Astrocyte of the spinal cord (primary cell): ENCODE data around the gene SLC12A6.

ENCODE experiments used
- DNase-seq: peaks from one replicate; pipeline ENCODE4 v3.0.0; 2011; ENCODE audit warnings: low read depth, low spot score
- H3K4me3 ChIP-seq: 2 replicates; pipeline ENCODE4 v1.5.1; 2011; ENCODE audit warnings: low read depth, mild to moderate bottlenecking, low read length, moderate library complexity
- in situ Hi-C: cut with HindIII; loops from 2 replicates; pipeline ENCODE4 v1.10.0; 2017; ENCODE audit warnings: low sequenced_read_pairs
- TF ChIP-seq, protein P1 (sequence below): IDR thresholded peaks from 2 replicates; pipeline ENCODE4 v1.5.1; 2012; ENCODE audit warnings: low read depth, mild to moderate bottlenecking, low read length, inconsistent platforms

The SLC12A6 gene

GRCh38 chr15:34266751-34267150, 70.8 kb downstream of the SLC12A6 start:
- in situ Hi-C loops: no loop called here
- DNase-seq: no peak
- H3K4me3 ChIP-seq: no peak overlapping the region
- TF ChIP-seq, protein P1, sequence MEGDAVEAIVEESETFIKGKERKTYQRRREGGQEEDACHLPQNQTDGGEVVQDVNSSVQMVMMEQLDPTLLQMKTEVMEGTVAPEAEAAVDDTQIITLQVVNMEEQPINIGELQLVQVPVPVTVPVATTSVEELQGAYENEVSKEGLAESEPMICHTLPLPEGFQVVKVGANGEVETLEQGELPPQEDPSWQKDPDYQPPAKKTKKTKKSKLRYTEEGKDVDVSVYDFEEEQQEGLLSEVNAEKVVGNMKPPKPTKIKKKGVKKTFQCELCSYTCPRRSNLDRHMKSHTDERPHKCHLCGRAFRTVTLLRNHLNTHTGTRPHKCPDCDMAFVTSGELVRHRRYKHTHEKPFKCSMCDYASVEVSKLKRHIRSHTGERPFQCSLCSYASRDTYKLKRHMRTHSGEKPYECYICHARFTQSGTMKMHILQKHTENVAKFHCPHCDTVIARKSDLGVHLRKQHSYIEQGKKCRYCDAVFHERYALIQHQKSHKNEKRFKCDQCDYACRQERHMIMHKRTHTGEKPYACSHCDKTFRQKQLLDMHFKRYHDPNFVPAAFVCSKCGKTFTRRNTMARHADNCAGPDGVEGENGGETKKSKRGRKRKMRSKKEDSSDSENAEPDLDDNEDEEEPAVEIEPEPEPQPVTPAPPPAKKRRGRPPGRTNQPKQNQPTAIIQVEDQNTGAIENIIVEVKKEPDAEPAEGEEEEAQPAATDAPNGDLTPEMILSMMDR: no peak

DNA sequence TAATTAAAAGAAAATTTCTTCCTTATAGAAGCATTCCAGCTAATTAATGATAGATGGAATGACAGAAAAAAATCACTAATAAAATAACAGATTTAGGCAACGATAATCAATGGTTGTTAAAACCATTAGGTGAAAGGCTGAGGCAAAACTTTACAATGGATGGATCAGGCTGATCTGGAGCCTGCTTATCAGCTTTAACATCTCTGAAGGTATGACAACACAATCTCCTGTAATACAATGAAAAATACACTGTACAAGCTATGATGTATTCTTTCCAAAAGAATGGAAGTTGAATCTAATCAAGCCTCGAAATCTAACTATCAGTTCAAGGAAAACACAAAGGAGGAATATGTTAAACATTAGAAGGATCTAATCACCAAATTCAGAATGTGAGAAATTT, 73.5 kb downstream of the SLC12A6 start:
- TF ChIP-seq, protein P1: no peak
- in situ Hi-C loops: no loop called here
- no peak for DNase-seq
- no peak overlapping the region for H3K4me3 ChIP-seq

DNA sequence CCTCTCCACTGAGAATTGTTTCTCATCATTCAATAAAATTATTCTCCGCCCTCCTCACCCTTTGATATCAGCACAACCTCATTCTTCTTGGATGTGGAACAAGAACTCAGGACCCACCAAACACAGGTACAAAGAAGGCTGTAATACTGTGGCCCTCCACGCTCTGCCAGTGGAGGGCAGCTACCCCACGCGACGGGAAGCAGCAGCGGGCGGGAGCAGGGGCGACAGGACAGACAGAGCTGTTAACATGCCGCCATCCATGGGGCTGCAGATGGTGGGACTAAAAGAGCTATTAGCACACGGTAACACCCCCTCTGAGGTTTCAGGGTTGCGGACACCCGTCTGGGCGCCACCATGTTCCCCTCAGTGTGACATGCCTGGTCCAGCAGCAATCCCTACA, 75.2 kb downstream of the SLC12A6 start:
- TF ChIP-seq, protein P1: no peak
- in situ Hi-C loops: no loop called here
- H3K4me3 ChIP-seq: no peak overlapping the region
- DNase-seq: no peak

- H3K4me3 ChIP-seq: no peak overlapping the region
- DNase-seq: no peak
- TF ChIP-seq, protein P1: no peak
- in situ Hi-C loops: no loop called here
These were observed 78.0 kb downstream of the SLC12A6 start for GRCh38 chr15:34259566-34259965.

DNA sequence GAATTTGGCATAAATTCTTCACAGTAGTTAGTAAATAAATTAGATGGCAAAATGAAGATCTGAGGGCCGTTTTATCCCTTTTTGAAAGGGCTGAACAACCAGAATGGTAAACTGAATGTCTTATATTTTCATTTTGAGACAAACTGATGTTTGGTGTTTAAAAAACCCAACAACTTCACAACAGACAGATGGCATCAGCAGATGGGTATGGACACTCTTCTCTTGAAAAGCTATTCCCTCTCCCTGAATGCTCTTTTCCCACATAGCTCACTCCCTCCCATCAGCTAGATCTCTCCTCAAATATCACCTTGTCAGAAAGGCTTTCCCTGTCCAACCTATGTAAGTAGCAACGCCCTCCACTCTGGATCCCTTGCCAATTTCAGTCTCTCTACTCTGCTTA, 79.4 kb downstream of the SLC12A6 start:
- TF ChIP-seq, protein P1: no peak
- H3K4me3 ChIP-seq: no peak overlapping the region
- in situ Hi-C loops: no loop called here
- DNase-seq: no peak

DNA sequence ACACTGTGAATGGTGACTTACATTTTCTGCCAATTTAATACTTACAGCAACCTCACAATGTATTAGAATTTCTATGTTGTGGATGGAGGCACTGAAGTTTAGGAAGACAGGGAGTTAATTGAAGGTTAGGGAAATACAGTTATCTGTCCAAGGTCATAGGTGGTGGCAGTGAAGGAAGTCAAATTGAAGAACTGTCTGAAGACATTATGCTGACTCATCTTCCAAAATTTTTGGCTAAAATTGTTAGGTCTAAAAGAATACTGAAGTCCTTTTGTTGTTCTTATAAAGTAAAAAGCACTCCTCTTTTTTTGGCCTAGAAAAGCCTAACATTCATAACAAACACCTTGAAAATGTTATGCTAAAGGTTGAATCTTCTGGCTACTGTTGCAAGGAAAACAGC, 85.0 kb downstream of the SLC12A6 start:
- no peak overlapping the region for H3K4me3 ChIP-seq
- in situ Hi-C loops: no loop called here
- TF ChIP-seq, protein P1: no peak
- DNase-seq: no peak

- no peak for DNase-seq
- H3K4me3 ChIP-seq: no peak overlapping the region
- TF ChIP-seq, protein P1: no peak
- in situ Hi-C loops: no loop called here
These were observed 89.4 kb downstream of the SLC12A6 start for GRCh38 chr15:34248190-34248589.
